Stimulated activated naive CD4-positive, alpha-beta T cell (primary cell): Measurements from ENCODE around the gene HSPBAP1.

Experiments
- DNase-seq, 6 experiments: peaks; one replicate each; lab custom pipeline; 2025; lab: John Stamatoyannopoulos, UW

Gene HSPBAP1

GRCh38 chr3:122793568-122794416, at the start of gene HSPBAP1:
TSS of gene HSPBAP1 (minus strand) at chr3:122793831. CDS start at chr3:122793680, 151 bp downstream.
- DNase-seq: no peak

GRCh38 chr3:122835590-122835989, 42.0 kb upstream of the HSPBAP1 start:
- DNase-seq: no peak

- no peak for DNase-seq
Observed at GRCh38 chr3:122828281-122828680, 34.6 kb upstream of the HSPBAP1 start.

GRCh38 chr3:122826278-122826677, 32.6 kb upstream of the HSPBAP1 start:
- DNase-seq: no peak

GRCh38 chr3:122825460-122825859, 31.8 kb upstream of the HSPBAP1 start:
- DNase-seq: no peak

- DNase-seq: no peak
Observed at GRCh38 chr3:122824465-122825381, 31.1 kb upstream of the HSPBAP1 start.

- no peak for DNase-seq
Observed at GRCh38 chr3:122816587-122816986, 23.0 kb upstream of the HSPBAP1 start.

GRCh38 chr3:122810734-122811133, 17.1 kb upstream of the HSPBAP1 start:
- no peak for DNase-seq

- no peak for DNase-seq
Observed at GRCh38 chr3:122803977-122804376, 10.3 kb upstream of the HSPBAP1 start.

GRCh38 chr3:122802323-122802722, 8.7 kb upstream of the HSPBAP1 start:
- DNase-seq: no peak

- DNase-seq: no peak
Observed at GRCh38 chr3:122800706-122801237, 7.1 kb upstream of the HSPBAP1 start.

GRCh38 chr3:122800031-122800430, 6.4 kb upstream of the HSPBAP1 start:
- DNase-seq: no peak

- no peak for DNase-seq
Observed at GRCh38 chr3:122799322-122799721, 5.7 kb upstream of the HSPBAP1 start.

GRCh38 chr3:122797291-122797690, 3.7 kb upstream of the HSPBAP1 start:
- peak in 2 of 6 experiments; percentile 5 to 22 for DNase-seq

GRCh38 chr3:122795674-122796195, 2.1 kb upstream of the HSPBAP1 start:
- DNase-seq: no peak

- no peak for DNase-seq
Observed at GRCh38 chr3:122794779-122795673, 1.4 kb upstream of the HSPBAP1 start, which contains the start of gene SLC49A4. TSS of gene SLC49A4 (plus strand) at chr3:122795069. CDS start at chr3:122795193, 124 bp downstream.

- no peak for DNase-seq
Observed at GRCh38 chr3:122794483-122794778, 800 bp upstream of the HSPBAP1 start.

GRCh38 chr3:122789585-122790273, 3.9 kb downstream of the HSPBAP1 start:
- no peak for DNase-seq

- DNase-seq: no peak
Observed at GRCh38 chr3:122787872-122788271, 5.8 kb downstream of the HSPBAP1 start.

- no peak for DNase-seq
Observed at GRCh38 chr3:122786066-122786465, 7.6 kb downstream of the HSPBAP1 start.

GRCh38 chr3:122785231-122785630, 8.4 kb downstream of the HSPBAP1 start:
- DNase-seq: no peak
